Sigmoid colon (tissue), 4 donors: ENCODE results near the gene TLR10.

Experiments
- CTCF ChIP-seq, 4 experiments: fragments of 450-650 bp in 3 of 4; fragments of 200-600 bp in 1 of 4; IDR thresholded peaks; one replicate each; pipeline ENCODE4 v1.5.1; 2016 to 2019; ENCODE audit warnings: antibody characterized with exemption in 4 of 4, mild to moderate bottlenecking in 3 of 4, moderate library complexity in 2 of 4
- EP300 ChIP-seq, 4 donors: sonication (generic); formaldehyde crosslinking; IDR thresholded peaks; one replicate each; pipeline ENCODE4 v1.6.1; 2017; ENCODE audit warnings: antibody characterized with exemption in 4 of 4
- POLR2A ChIP-seq, 2 donors: fragments of 450-650 bp; IDR thresholded peaks; one replicate each; pipeline ENCODE4 v1.6.1; 2016; ENCODE audit warnings: antibody characterized with exemption in 2 of 2, mild to moderate bottlenecking in 2 of 2, moderate library complexity in 2 of 2
- POLR2AphosphoS5 ChIP-seq, 4 donors: sonication (generic); formaldehyde crosslinking; IDR thresholded peaks; one replicate each; pipeline ENCODE4 v1.6.1; 2017; ENCODE audit warnings: antibody characterized with exemption in 4 of 4

GRCh38 chr4:38743866-38744265, 38.9 kb downstream of the TLR10 start:
- TF ChIP-seq CTCF (IDR thresholded peaks at IDR 0.05) (no peak), EP300 (IDR thresholded peaks at IDR 0.05) (no peak), POLR2A (IDR thresholded peaks at IDR 0.05) (no peak), POLR2AphosphoS5 (IDR thresholded peaks at IDR 0.05) (peak in 1 of 4 donors; percentile 21)
